SJCRH30 (cell line): ENCODE results near the gene SCYGR8. TPM values are rescaled to one million over a fixed set of nuclear protein-coding genes. Genes with fewer than 3 reads are reported as not detected.
"Not testable (repeated sequence)": the region's sequence is repeated elsewhere in the genome, so short reads cannot be mapped to it uniquely, and the experiment has no call there.

ENCODE experiments used
- DNase-seq, 2 experiments: peaks; one replicate each; pipeline ENCODE4 v3.0.0-alpha.2; 2015 to 2020
- H3K27ac ChIP-seq: fragments of 250-450 bp; sonication (Bioruptor Pico); 2 replicates; pipeline ENCODE4 v1.5.1; 2020; ENCODE audit warnings: mild to moderate bottlenecking, moderate library complexity
- H3K27me3 ChIP-seq: fragments of 250-450 bp; sonication (Bioruptor Pico); 2 replicates; pipeline ENCODE4 v1.5.1; 2020; ENCODE audit warnings: mild to moderate bottlenecking, moderate library complexity
- H3K36me3 ChIP-seq: fragments of 250-450 bp; sonication (Bioruptor Pico); 2 replicates; pipeline ENCODE4 v1.5.1; 2020; ENCODE audit warnings: mild to moderate bottlenecking, moderate library complexity
- H3K4me1 ChIP-seq: fragments of 250-450 bp; sonication (Bioruptor Pico); 2 replicates; pipeline ENCODE4 v1.5.1; 2020; ENCODE audit warnings: mild to moderate bottlenecking, moderate library complexity
- H3K4me3 ChIP-seq: fragments of 250-450 bp; sonication (Bioruptor Pico); 2 replicates; pipeline ENCODE4 v1.5.1; 2020; ENCODE audit warnings: mild to moderate bottlenecking, moderate library complexity
- H3K9me3 ChIP-seq: fragments of 250-450 bp; sonication (Bioruptor Pico); replicated peaks from 2 replicates; pipeline ENCODE4 v1.5.1; 2020; ENCODE audit warnings: mild to moderate bottlenecking, moderate library complexity
- total RNA-seq: library from RNA; depleted of rRNA; stranded (reverse); fragments of >200 nt; shearing (Covaris generic); gene quantifications from 2 replicates; pipeline ENCODE4 v1.2.3, GENCODE V29; 2014; rRNA removed

Gene SCYGR8, protein sequence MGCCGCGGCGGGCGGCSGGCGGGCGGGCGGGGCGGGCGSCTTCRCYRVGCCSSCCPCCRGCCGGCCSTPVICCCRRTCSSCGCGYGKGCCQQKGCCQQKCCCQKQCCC
- not detected in 2 replicates for total RNA-seq

- Histone ChIP-seq H3K9me3 (no peaks in the 10 kb centered on the region), H3K4me3 (no peak within 1 kb of the TSS), H3K36me3 (no peaks in the 10 kb centered on the region), H3K27ac (no peak within 1 kb of the TSS), H3K4me1 (no peaks in the 10 kb centered on the region), H3K27me3 (0 out of 2 replicates have a peak, but pooled peaks cover 3% of the 10 kb centered on the region)
- no peak for DNase-seq
Measured at GRCh38 chr2:227745594-227745993, at the start of gene SCYGR8. Gene SCYGR8, plus strand, starts transcription at chr2:227745894. Its CDS starts 0 bp downstream, at chr2:227745894.

DNA sequence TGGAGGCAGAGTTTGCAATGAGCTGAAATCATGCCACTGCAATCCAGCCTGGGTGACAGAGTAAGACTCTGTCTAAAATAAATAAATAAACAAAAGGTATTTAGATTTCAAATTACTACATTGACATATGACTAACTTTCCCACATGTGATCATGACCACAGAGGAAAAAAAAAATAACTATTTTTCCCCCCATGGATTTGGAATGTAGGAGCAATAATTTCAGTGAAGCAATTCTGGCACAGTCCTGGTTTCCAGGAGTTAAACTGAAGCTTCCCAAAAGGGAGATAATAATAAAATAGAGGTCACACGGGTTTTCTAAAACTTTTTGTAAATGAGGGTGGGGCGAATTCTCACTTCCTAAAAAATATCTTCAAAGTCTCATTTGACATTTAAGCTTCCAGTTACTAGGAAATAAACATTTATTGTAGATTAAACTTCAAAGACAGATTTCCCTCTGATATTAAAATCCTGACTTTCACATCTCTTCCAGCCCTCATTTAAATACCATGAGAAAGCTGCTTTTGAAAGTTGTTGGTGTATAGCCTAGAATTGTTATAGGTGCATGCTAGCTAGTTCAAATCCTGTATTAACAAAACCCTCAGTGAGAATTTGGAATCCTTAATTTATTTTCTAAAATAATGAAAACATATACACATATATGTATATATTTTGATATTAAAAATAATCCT, 48.6 kb upstream of the SCYGR8 start:
- H3K9me3 ChIP-seq = no peaks in the 10 kb centered on the region
- H3K36me3 ChIP-seq = no peaks in the 10 kb centered on the region
- no peak for DNase-seq
- no peak overlapping the region for H3K4me3 ChIP-seq
- H3K27ac ChIP-seq = no peak overlapping the region
- H3K27me3 ChIP-seq = no peaks in the 10 kb centered on the region
- H3K4me1 ChIP-seq = no peaks in the 10 kb centered on the region

DNA sequence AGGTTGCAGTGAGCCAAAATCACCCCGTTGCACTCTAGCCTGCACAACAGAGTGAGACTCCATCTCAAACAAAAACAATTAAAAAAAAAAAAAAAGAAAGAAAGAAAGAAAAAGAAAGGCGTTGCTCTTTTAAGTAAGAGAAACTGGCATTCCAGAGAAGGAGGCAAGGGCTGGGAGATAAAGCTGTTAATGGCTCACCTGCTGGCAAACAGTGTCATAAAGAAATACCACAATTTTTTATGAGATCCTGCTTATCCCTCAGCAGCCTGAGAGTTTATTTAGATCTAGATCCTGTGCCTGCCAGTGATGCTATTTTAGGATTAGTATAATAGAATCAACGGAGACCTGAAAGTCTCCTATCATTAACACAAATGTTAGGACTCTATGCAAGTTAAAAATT, 44.1 kb upstream of the SCYGR8 start:
- Histone ChIP-seq H3K36me3 (no peaks in the 10 kb centered on the region), H3K4me3 (no peak overlapping the region), H3K27ac (no peak overlapping the region), H3K9me3 (no peaks in the 10 kb centered on the region), H3K27me3 (no peaks in the 10 kb centered on the region), H3K4me1 (peaks cover 15% of the 10 kb centered on the region)
- no peak for DNase-seq

GRCh38 chr2:227703280-227703732, 42.4 kb upstream of the SCYGR8 start:
- no peaks in the 10 kb centered on the region for H3K9me3 ChIP-seq
- H3K4me3 ChIP-seq = no peak overlapping the region
- peaks cover 15% of the 10 kb centered on the region for H3K4me1 ChIP-seq
- DNase-seq = peak; percentile 31 to 39
- H3K27me3 ChIP-seq = no peaks in the 10 kb centered on the region
- no peak overlapping the region for H3K27ac ChIP-seq
- no peaks in the 10 kb centered on the region for H3K36me3 ChIP-seq

DNA sequence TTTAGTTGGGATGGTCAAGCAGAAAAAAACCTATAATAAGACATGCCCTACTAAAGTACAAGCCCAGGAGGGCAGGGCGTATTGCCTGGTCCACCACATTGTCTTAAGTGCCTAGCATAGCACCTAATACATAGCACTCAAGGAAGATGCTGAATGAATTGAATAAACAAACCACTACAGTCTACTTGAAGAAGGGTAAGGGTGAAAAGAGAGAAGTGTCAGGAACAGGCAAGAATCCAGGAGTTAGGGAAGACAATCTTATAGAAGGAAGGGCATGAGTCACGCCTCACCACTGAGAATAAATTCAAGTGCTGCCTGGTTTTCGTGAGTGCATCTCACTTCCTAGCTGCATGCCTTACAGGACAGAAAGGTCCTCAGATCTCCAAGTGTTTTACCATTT, 41.7 kb upstream of the SCYGR8 start:
- no peaks in the 10 kb centered on the region for H3K36me3 ChIP-seq
- DNase-seq = no peak

GRCh38 chr2:227706859-227707258, 38.8 kb upstream of the SCYGR8 start:
- Histone ChIP-seq H3K27ac (no peak overlapping the region), H3K4me3 (no peak overlapping the region), H3K9me3 (no peaks in the 10 kb centered on the region), H3K36me3 (no peaks in the 10 kb centered on the region), H3K4me1 (peaks cover 15% of the 10 kb centered on the region), H3K27me3 (no peaks in the 10 kb centered on the region; the same call in 1 of the 2 replicates)
- no peak for DNase-seq

More for the DNA sequence above, 41.7 kb upstream of the SCYGR8 start:
- H3K4me3 ChIP-seq = no peak overlapping the region
- H3K27ac ChIP-seq = no peak overlapping the region
- no peaks in the 10 kb centered on the region for H3K9me3 ChIP-seq
- H3K27me3 ChIP-seq = no peaks in the 10 kb centered on the region; the same call in 1 of the 2 replicates
- H3K4me1 ChIP-seq = peaks cover 15% of the 10 kb centered on the region

- H3K27me3 ChIP-seq = no peaks in the 10 kb centered on the region; the same call in 1 of the 2 replicates
Measured at GRCh38 chr2:227707390-227707789, 38.3 kb upstream of the SCYGR8 start.

DNA sequence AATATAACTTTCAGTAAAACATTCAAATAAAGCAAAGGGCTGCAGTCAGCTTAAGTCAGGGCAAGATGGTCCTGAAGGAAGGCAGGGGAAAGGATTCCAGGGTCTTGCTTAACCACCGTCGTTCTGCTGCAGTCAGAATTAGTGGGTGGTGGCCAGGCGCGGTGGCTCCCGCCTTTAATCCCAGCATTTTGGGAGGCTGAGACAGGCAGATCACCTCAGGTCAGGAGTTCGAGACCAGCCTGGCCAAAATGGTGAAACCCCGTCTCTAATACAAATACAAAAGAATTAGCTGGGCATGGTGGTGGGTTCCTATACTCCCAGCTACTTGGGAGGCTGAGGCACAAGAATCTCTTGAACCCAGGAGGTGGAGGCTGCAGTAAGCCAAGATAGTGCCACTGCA, 34.7 kb upstream of the SCYGR8 start:
- no peaks in the 10 kb centered on the region for H3K9me3 ChIP-seq
- H3K36me3 ChIP-seq = no peaks in the 10 kb centered on the region
- no peak overlapping the region for H3K4me3 ChIP-seq
- no peak overlapping the region for H3K27ac ChIP-seq
- H3K4me1 ChIP-seq = no peaks in the 10 kb centered on the region
- no peak for DNase-seq
- no peaks in the 10 kb centered on the region; the same call in 1 of the 2 replicates for H3K27me3 ChIP-seq

More at GRCh38 chr2:227707390-227707789, 38.3 kb upstream of the SCYGR8 start:
- Histone ChIP-seq H3K9me3 (no peaks in the 10 kb centered on the region), H3K27ac (no peak overlapping the region), H3K4me3 (no peak overlapping the region), H3K36me3 (no peaks in the 10 kb centered on the region), H3K4me1 (peaks cover 15% of the 10 kb centered on the region)
- DNase-seq = no peak

DNA sequence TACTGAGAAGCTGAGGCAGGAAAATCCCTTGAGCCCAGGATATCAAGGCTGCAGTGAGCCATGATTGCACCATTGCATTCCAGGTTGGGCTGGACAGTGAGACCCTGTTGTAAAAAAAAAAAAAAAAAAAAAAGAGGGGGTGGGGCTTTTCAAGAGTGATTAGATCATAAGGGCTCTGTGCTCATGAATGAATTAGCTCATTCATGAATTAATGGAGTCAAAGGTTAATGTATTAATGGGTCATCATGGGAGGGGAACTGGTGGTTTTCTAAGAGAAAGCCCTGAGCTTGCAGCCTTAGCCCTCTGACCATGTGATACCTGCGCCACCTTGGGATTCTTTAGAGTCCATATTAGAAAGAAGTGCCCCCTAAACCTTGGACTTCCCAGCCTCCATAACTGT, 32.4 kb upstream of the SCYGR8 start:
- Histone ChIP-seq H3K27me3 (no peaks in the 10 kb centered on the region; the same call in 1 of the 2 replicates), H3K4me3 (no peak overlapping the region), H3K9me3 (no peaks in the 10 kb centered on the region), H3K36me3 (no peaks in the 10 kb centered on the region), H3K27ac (no peak overlapping the region), H3K4me1 (no peaks in the 10 kb centered on the region)
- no peak for DNase-seq

- no peaks in the 10 kb centered on the region for H3K27me3 ChIP-seq
- H3K4me1 ChIP-seq = no peaks in the 10 kb centered on the region
- no peaks in the 10 kb centered on the region for H3K9me3 ChIP-seq
- DNase-seq = no peak
- no peak overlapping the region for H3K4me3 ChIP-seq
- no peaks in the 10 kb centered on the region for H3K36me3 ChIP-seq
- no peak overlapping the region for H3K27ac ChIP-seq
Measured at GRCh38 chr2:227716501-227716900, 29.2 kb upstream of the SCYGR8 start.

DNA sequence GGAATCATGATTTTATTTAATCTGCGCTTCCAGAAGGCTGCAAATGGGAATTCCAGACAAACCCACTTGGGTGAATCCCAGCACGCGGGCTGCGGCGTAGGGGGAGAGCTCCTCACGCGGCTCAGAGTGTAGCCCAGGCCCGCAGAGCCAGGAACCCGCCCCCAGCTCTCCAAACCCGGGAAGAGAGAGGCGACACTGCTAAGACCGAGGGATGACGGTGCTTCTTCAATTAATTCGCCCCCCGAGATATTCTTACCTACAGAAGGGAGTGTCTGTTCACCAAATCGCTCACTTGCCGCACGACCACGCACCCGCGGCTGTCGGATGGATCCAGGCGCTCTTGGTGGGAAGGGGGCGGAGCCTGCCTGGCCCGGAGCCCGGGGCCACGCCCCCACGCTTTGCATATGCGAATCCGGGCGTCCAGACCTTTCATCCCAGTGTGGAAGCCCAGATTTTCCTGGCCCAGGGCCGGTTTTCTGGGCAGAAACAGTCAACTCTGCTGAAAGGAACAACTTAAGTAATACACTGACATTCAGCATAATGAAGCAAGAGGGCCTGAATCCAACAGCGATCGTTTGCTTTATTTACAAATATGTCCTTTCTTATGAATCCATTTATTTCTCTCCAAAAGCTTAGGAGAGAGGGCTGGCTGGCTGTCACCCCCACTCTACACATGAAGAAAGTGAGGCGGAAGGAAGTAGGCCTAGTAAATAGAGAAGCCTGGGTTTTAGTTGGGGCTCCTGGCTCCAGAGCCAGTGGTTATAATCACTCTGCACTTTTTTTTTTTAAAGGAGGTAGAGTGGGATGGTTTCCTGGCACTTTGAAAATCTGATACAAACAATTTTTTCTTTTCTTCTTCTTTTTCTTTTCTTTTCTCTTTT, 27.8 kb upstream of the SCYGR8 start, which contains the start of gene SLC19A3:
Gene SLC19A3, minus strand, starts transcription at position 342 of the 881 bp plus-strand sequence. CDS start 15,710 bp downstream, outside the sequence.
- no peaks in the 10 kb centered on the region for H3K36me3 ChIP-seq
- no peak within 1 kb of the TSS for H3K4me3 ChIP-seq
- no peak within 1 kb of the TSS for H3K27ac ChIP-seq
- H3K9me3 ChIP-seq = no peaks in the 10 kb centered on the region
- DNase-seq = no peak
- no peaks in the 10 kb centered on the region for H3K4me1 ChIP-seq
- no peaks in the 10 kb centered on the region for H3K27me3 ChIP-seq

GRCh38 chr2:227719641-227720040, 26.1 kb upstream of the SCYGR8 start:
- no peak for DNase-seq
- H3K27me3 ChIP-seq = no peaks in the 10 kb centered on the region

GRCh38 chr2:227720680-227721079, 25.0 kb upstream of the SCYGR8 start:
- H3K4me1 ChIP-seq = no peaks in the 10 kb centered on the region
- H3K36me3 ChIP-seq = no peaks in the 10 kb centered on the region
- H3K9me3 ChIP-seq = no peaks in the 10 kb centered on the region
- DNase-seq = no peak
- no peak overlapping the region for H3K27ac ChIP-seq
- H3K27me3 ChIP-seq = no peaks in the 10 kb centered on the region
- H3K4me3 ChIP-seq = no peak overlapping the region

More at GRCh38 chr2:227719641-227720040, 26.1 kb upstream of the SCYGR8 start:
- H3K27ac ChIP-seq = no peak overlapping the region
- no peaks in the 10 kb centered on the region for H3K4me1 ChIP-seq
- no peaks in the 10 kb centered on the region for H3K9me3 ChIP-seq
- no peak overlapping the region for H3K4me3 ChIP-seq
- no peaks in the 10 kb centered on the region for H3K36me3 ChIP-seq

- not testable (repeated sequence) for H3K27ac ChIP-seq, H3K9me3 ChIP-seq, H3K27me3 ChIP-seq, DNase-seq, H3K4me3 ChIP-seq, H3K4me1 ChIP-seq, H3K36me3 ChIP-seq
Measured at GRCh38 chr2:227722821-227723220, 22.9 kb upstream of the SCYGR8 start.
